HG03066 (cell line): ENCODE data around the gene OR6J1.

Source experiments
- ATAC-seq: cut with Tn5 transposase; IDR thresholded peaks from one replicate; pipeline ENCODE4 v1.9.1; 2021; ENCODE audit warnings: low read depth; ENCODE audit not compliant: unreplicated experiment

Gene OR6J1

GRCh38 chr14:22583994-22584393 lies 60.2 kb downstream of the OR6J1 start:
- no peak for ATAC-seq
